Suprapubic skin (tissue), 4 donors: Measurements from ENCODE around the gene PRSS16. TPM values are rescaled to one million over a fixed set of nuclear protein-coding genes. Genes with fewer than 3 reads are reported as not detected.

Source experiments
- DNase-seq, 2 donors: peaks; one replicate each; pipeline ENCODE4 v3.0.0-alpha.2; 2019; ENCODE audit warnings: low spot score in 2 of 2
- H3K27ac ChIP-seq: fragments of 200-600 bp; sonication (generic); one replicate; pipeline ENCODE4 v1.5.1; 2019
- H3K27me3 ChIP-seq: fragments of 200-600 bp; sonication (generic); one replicate; pipeline ENCODE4 v1.5.1; 2019
- H3K36me3 ChIP-seq: fragments of 200-600 bp; sonication (generic); one replicate; pipeline ENCODE4 v1.5.1; 2019
- H3K4me1 ChIP-seq: fragments of 200-600 bp; sonication (generic); one replicate; pipeline ENCODE4 v1.5.1; 2019
- H3K4me3 ChIP-seq: fragments of 200-600 bp; sonication (generic); one replicate; pipeline ENCODE4 v1.5.1; 2019; ENCODE audit warnings: mild to moderate bottlenecking
- H3K9me3 ChIP-seq: fragments of 200-600 bp; sonication (generic); one replicate; pipeline ENCODE4 v1.5.1; 2019
- CTCF ChIP-seq, 2 donors: fragments of 200-600 bp in 1 of 2; fragments of 450-650 bp in 1 of 2; sonication (generic) in 1 of 2; IDR thresholded peaks; one replicate each; pipeline ENCODE4 v1.5.1; 2016 to 2019; ENCODE audit warnings: antibody characterized with exemption in 2 of 2, mild to moderate bottlenecking in 1 of 2, moderate library complexity in 1 of 2
- EP300 ChIP-seq: sonication (generic); formaldehyde crosslinking; IDR thresholded peaks from one replicate; pipeline ENCODE4 v1.6.1; 2017; ENCODE audit warnings: antibody characterized with exemption
- POLR2A ChIP-seq, 2 donors: fragments of 450-650 bp; IDR thresholded peaks; one replicate each; pipeline ENCODE4 v1.6.1; 2017; ENCODE audit warnings: antibody characterized with exemption in 2 of 2, mild to moderate bottlenecking in 2 of 2, moderate library complexity in 2 of 2
- POLR2AphosphoS5 ChIP-seq, 3 donors: sonication (generic); formaldehyde crosslinking; IDR thresholded peaks; one replicate each; pipeline ENCODE4 v1.6.1; 2017; ENCODE audit warnings: antibody characterized with exemption in 3 of 3
- WGBS: methylation state at CpG from one replicate; pipeline ENCODE4 v1.1.5; 2018; 5-methylcytosine and 5-hydroxymethylcytosine counted together
- total RNA-seq, 4 donors: library from RNA; depleted of rRNA; stranded (reverse); fragments of >200 nt; gene quantifications; one replicate each; pipeline ENCODE4 v1.1.0, GENCODE V29; 2016

The PRSS16 gene
- total RNA-seq, 4 donors from 2014 or later: 7.7 to 17.1 (median 13.8) TPM

GRCh38 chr6:27287751-27288135 is 40.2 kb downstream of the PRSS16 start:
- Histone ChIP-seq H3K27ac (no peak overlapping the region), H3K27me3 (peaks cover 100% of the 10 kb centered on the region), H3K9me3 (no peaks in the 10 kb centered on the region), H3K36me3 (no peaks in the 10 kb centered on the region), H3K4me1 (no peaks in the 10 kb centered on the region), H3K4me3 (no peak overlapping the region)
- DNase-seq: no peak
- WGBS: 9% methylated on average over 8 of the region's 8 CpGs
- TF ChIP-seq CTCF (IDR thresholded peaks at IDR 0.05) (no peak), EP300 (no peak), POLR2A (IDR thresholded peaks at IDR 0.05) (no peak), POLR2AphosphoS5 (IDR thresholded peaks at IDR 0.05) (no peak)

- Histone ChIP-seq H3K4me3 (no peak overlapping the region), H3K36me3 (no peaks in the 10 kb centered on the region), H3K27me3 (peaks cover 100% of the 10 kb centered on the region), H3K4me1 (no peaks in the 10 kb centered on the region), H3K27ac (no peak overlapping the region), H3K9me3 (no peaks in the 10 kb centered on the region)
- WGBS: 4% methylated on average over 29 of the region's 33 CpGs
- TF ChIP-seq POLR2A (IDR thresholded peaks at IDR 0.05): no peak
- no peak for TF ChIP-seq CTCF (IDR thresholded peaks at IDR 0.05)
- TF ChIP-seq EP300: no peak
- no peak for TF ChIP-seq POLR2AphosphoS5 (IDR thresholded peaks at IDR 0.05)
- DNase-seq: no peak
Measured at GRCh38 chr6:27288136-27289044, 40.9 kb downstream of the PRSS16 start.

DNA sequence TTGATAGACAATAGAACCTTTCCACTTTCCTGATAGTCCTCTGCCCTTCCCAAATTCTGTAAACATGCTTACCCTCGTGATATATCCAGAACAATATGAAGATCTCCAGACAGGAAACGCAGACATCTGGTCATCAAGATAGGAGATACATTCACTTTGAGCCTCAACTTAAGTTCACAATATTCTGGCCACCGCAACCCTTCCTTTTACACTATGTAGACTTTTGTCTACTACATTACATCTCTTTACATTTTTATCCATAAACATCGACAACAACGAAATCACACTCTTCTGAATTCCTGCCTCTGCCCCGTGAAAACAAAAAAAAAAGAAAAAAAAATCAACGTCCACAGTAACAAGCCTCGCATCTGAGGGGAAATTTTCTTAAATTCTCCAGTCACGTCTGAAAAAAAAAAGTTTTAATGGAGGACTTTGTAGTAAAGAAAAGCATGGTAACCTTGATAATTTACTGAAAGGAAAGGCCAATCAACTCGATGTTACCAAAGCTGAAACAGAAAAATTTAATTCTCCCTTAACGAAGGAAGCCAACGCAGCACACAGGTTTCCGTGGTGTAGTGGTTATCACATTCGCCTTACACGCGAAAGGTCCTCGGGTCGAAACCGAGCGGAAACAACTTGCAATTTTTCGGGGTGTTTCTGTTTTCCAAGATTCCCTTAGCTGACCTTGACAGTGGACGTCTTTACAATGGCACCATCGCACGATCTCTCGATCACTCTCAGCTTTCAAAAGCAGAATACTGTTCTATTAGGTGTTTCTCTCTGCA is 42.8 kb downstream of the PRSS16 start:
- H3K27me3 ChIP-seq: peaks cover 100% of the 10 kb centered on the region
- TF ChIP-seq POLR2AphosphoS5 (IDR thresholded peaks at IDR 0.05): no peak
- TF ChIP-seq EP300: no peak
- TF ChIP-seq CTCF (IDR thresholded peaks at IDR 0.05): no peak
- TF ChIP-seq POLR2A (IDR thresholded peaks at IDR 0.05): no peak
- H3K27ac ChIP-seq: no peak overlapping the region

GRCh38 chr6:27290850-27291208 is 43.3 kb downstream of the PRSS16 start:
- Histone ChIP-seq H3K36me3 (no peaks in the 10 kb centered on the region), H3K27me3 (peaks cover 100% of the 10 kb centered on the region), H3K4me3 (no peak overlapping the region), H3K27ac (no peak overlapping the region), H3K9me3 (no peaks in the 10 kb centered on the region), H3K4me1 (no peaks in the 10 kb centered on the region)
- WGBS: 36% methylated on average over 10 of the region's 10 CpGs
- TF ChIP-seq POLR2AphosphoS5 (IDR thresholded peaks at IDR 0.05) (no peak), EP300 (no peak), CTCF (IDR thresholded peaks at IDR 0.05) (no peak), POLR2A (IDR thresholded peaks at IDR 0.05) (no peak)
- no peak for DNase-seq

More for the DNA sequence above, 42.8 kb downstream of the PRSS16 start:
- DNase-seq: no peak
- WGBS: 9% methylated on average over 25 of the region's 25 CpGs
- Histone ChIP-seq H3K9me3 (no peaks in the 10 kb centered on the region), H3K36me3 (no peaks in the 10 kb centered on the region), H3K4me1 (no peaks in the 10 kb centered on the region), H3K4me3 (no peak overlapping the region)
